Activated CD4-positive, alpha-beta T cell treated with anti-CD3 and anti-CD28 coated beads, Interleukin-2, amount 10 ng/mL, durations not matched to agents 7 days and 5 days (primary cell): ENCODE data around the gene AGBL4. TPM values are rescaled to one million over a fixed set of nuclear protein-coding genes. Genes with fewer than 3 reads are reported as not detected.

Experiments used
- CTCF ChIA-PET: fragments of 350-600 bp; sonication (Branson Sonifier 250); formaldehyde crosslinking; loops from one replicate; lab custom pipeline; 2021; ENCODE audit warnings: antibody characterized with exemption; lab: Charles Lee
- POLR2A ChIA-PET: fragments of 350-600 bp; sonication (Branson Sonifier 250); formaldehyde crosslinking; loops from one replicate; lab custom pipeline; 2021; ENCODE audit warnings: antibody characterized with exemption; lab: Charles Lee
- DNase-seq: peaks from one replicate; pipeline ENCODE4 v3.0.0-alpha.2; 2020
- H3K27ac Mint-ChIP-seq: one replicate; pipeline ENCODE4 v1.8.0; 2021; ENCODE audit warnings: mild to moderate bottlenecking, moderate library complexity, mixed read lengths
- H3K27me3 Mint-ChIP-seq: one replicate; pipeline ENCODE4 v1.8.0; 2021; ENCODE audit warnings: mixed read lengths
- H3K36me3 Mint-ChIP-seq: one replicate; pipeline ENCODE4 v1.8.0; 2021; ENCODE audit warnings: low read depth, mixed read lengths
- H3K4me1 Mint-ChIP-seq: one replicate; pipeline ENCODE4 v1.8.0; 2021; ENCODE audit warnings: mixed read lengths
- H3K4me3 Mint-ChIP-seq: one replicate; pipeline ENCODE4 v1.8.0; 2021; ENCODE audit warnings: mild to moderate bottlenecking, moderate library complexity, mixed read lengths
- H3K9me3 Mint-ChIP-seq: one replicate; pipeline ENCODE4 v1.8.0; 2021; ENCODE audit warnings: mixed read lengths
- total RNA-seq, 2 experiments: library from RNA; stranded (reverse); gene quantifications; one replicate each; pipeline ENCODE4 v1.2.3, GENCODE V29; 2021

AGBL4 gene
- total RNA-seq, 2 experiments from 2014 or later, result not detected

- POLR2A ChIA-PET, result no interaction called here
- no peaks in the 10 kb centered on the region for H3K4me1 Mint-ChIP-seq
- no peak overlapping the region for H3K27ac Mint-ChIP-seq
- H3K4me3 Mint-ChIP-seq, result no peak overlapping the region
- CTCF ChIA-PET, result no interaction called here
- H3K9me3 Mint-ChIP-seq, result peaks cover 2% of the 10 kb centered on the region
- H3K27me3 Mint-ChIP-seq, result no peaks in the 10 kb centered on the region
- H3K36me3 Mint-ChIP-seq, result no peaks in the 10 kb centered on the region
- DNase-seq, result no peak
These were observed 1027.4 kb downstream of the AGBL4 start for GRCh38 chr1:48996311-48996710.

DNA sequence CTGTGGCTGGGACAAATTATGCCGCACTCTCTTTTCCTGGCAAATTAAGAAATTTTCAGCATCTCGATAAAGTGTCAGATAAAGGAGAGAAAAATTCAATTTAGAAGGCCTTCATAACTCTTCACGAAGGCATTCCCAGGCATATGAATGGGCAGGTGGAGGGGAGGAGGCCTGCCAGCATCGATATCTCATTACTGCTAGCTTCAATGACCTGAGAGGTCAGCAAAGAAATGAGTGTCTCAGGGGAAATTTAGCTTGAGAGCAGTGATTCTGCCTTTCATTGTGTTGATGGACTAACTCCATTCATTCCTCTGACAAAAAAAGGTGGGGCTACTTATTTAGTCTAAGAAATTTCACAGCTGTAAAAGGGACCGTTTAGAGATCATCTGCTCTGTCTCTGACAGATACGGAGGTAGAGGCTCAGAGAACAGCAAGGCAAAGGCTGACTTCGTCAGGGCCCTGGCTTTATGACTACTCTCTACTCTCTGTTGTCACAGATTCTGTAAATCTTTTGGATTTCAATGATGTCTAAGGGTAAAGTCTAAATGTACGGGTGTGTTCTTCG is 1035.0 kb downstream of the AGBL4 start:
- Mint-ChIP-seq H3K27me3 (no peaks in the 10 kb centered on the region), H3K36me3 (no peaks in the 10 kb centered on the region), H3K27ac (no peak overlapping the region), H3K4me3 (no peak overlapping the region), H3K9me3 (peaks cover 2% of the 10 kb centered on the region), H3K4me1 (no peaks in the 10 kb centered on the region)
- no peak for DNase-seq
- CTCF ChIA-PET, result no interaction called here
- POLR2A ChIA-PET, result no interaction called here

GRCh38 chr1:48979940-48980339 is 1043.8 kb downstream of the AGBL4 start:
- Mint-ChIP-seq H3K4me3 (no peak overlapping the region), H3K4me1 (no peaks in the 10 kb centered on the region), H3K27ac (no peak overlapping the region), H3K27me3 (no peaks in the 10 kb centered on the region), H3K36me3 (no peaks in the 10 kb centered on the region), H3K9me3 (peaks cover 2% of the 10 kb centered on the region)
- ChIA-PET POLR2A (no interaction called here), CTCF (interaction anchor here (0.6 kb wide), 1 partner anchor 296 kb away, joined by 4 read pairs; no protein-coding TSS in a partner anchor)
- DNase-seq, result no peak

GRCh38 chr1:48978413-48978812 is 1045.3 kb downstream of the AGBL4 start:
- Mint-ChIP-seq H3K36me3 (no peaks in the 10 kb centered on the region), H3K9me3 (peaks cover 2% of the 10 kb centered on the region), H3K27ac (no peak overlapping the region), H3K4me1 (no peaks in the 10 kb centered on the region), H3K4me3 (no peak overlapping the region), H3K27me3 (no peaks in the 10 kb centered on the region)
- ChIA-PET POLR2A (no interaction called here), CTCF (no interaction called here)
- no peak for DNase-seq

DNA sequence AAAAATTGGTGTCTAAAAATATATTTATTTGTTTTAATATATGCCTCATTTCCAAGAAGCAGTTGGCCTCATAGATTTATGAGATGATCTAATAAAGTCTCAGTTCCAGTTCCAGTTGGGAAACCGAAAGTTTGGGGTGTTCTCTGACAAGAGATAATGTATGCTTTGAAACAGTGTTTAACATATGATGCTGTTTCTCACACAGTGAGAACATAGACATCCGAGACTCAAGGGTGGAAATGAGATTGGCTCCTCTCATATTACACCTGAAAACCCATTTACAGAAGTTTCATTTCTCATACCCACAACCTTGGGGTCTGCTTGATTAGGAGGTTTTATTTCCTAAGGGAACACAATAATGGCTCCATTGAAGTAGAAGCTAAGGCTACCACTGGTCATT is 1046.5 kb downstream of the AGBL4 start:
- H3K27ac Mint-ChIP-seq, result no peak overlapping the region
- peaks cover 2% of the 10 kb centered on the region for H3K9me3 Mint-ChIP-seq
- POLR2A ChIA-PET, result no interaction called here
- no peak for DNase-seq
- no peak overlapping the region for H3K4me3 Mint-ChIP-seq
- H3K4me1 Mint-ChIP-seq, result no peaks in the 10 kb centered on the region
- no peaks in the 10 kb centered on the region for H3K27me3 Mint-ChIP-seq
- H3K36me3 Mint-ChIP-seq, result no peaks in the 10 kb centered on the region
- CTCF ChIA-PET, result no interaction called here

GRCh38 chr1:48969971-48970370 is 1053.8 kb downstream of the AGBL4 start:
- ChIA-PET CTCF (no interaction called here), POLR2A (no interaction called here)
- Mint-ChIP-seq H3K27ac (no peak overlapping the region), H3K27me3 (peaks cover 5% of the 10 kb centered on the region), H3K4me3 (no peak overlapping the region), H3K4me1 (no peaks in the 10 kb centered on the region), H3K36me3 (no peaks in the 10 kb centered on the region), H3K9me3 (no peaks in the 10 kb centered on the region)
- DNase-seq, result no peak

- CTCF ChIA-PET, result no interaction called here
- Mint-ChIP-seq H3K27ac (no peak overlapping the region), H3K4me3 (no peak overlapping the region), H3K36me3 (no peaks in the 10 kb centered on the region), H3K4me1 (no peaks in the 10 kb centered on the region), H3K27me3 (peaks cover 5% of the 10 kb centered on the region), H3K9me3 (no peaks in the 10 kb centered on the region)
- POLR2A ChIA-PET, result no interaction called here
- no peak for DNase-seq
These were observed 1056.4 kb downstream of the AGBL4 start for GRCh38 chr1:48967318-48967717.

DNA sequence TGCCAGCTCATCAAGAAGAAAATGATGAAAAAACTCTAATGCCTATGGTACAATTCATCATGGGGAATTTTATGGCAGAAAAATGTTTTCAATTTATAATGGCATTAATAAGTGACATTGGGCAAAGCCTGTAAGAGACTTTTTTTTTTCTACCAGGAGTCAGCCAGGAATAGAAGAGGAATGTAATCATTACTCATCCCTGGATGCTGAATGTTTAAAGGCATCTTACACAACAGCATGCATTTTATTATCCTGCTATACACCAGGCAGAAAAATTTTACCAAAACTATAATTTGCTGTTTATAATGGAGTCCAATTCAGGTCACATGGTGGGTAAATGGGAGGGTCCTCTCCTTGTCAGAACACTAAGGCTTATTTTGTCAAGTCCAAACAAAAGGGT is 1057.2 kb downstream of the AGBL4 start:
- Mint-ChIP-seq H3K27ac (no peak overlapping the region), H3K27me3 (peaks cover 5% of the 10 kb centered on the region), H3K4me3 (no peak overlapping the region), H3K36me3 (no peaks in the 10 kb centered on the region), H3K9me3 (no peaks in the 10 kb centered on the region), H3K4me1 (no peaks in the 10 kb centered on the region)
- DNase-seq, result no peak
- ChIA-PET POLR2A (no interaction called here), CTCF (no interaction called here)

- Mint-ChIP-seq H3K9me3 (no peaks in the 10 kb centered on the region), H3K36me3 (no peaks in the 10 kb centered on the region), H3K27me3 (peaks cover 4% of the 10 kb centered on the region), H3K4me1 (no peaks in the 10 kb centered on the region), H3K27ac (no peak overlapping the region), H3K4me3 (no peak overlapping the region)
- CTCF ChIA-PET, result no interaction called here
- DNase-seq, result no peak
- POLR2A ChIA-PET, result no interaction called here
These were observed 1063.4 kb downstream of the AGBL4 start for GRCh38 chr1:48960320-48960719.

- no peak overlapping the region for H3K27ac Mint-ChIP-seq
- CTCF ChIA-PET, result no interaction called here
- H3K4me1 Mint-ChIP-seq, result no peaks in the 10 kb centered on the region
- H3K36me3 Mint-ChIP-seq, result no peaks in the 10 kb centered on the region
- no peak overlapping the region for H3K4me3 Mint-ChIP-seq
- peaks cover 2% of the 10 kb centered on the region for H3K27me3 Mint-ChIP-seq
- no peaks in the 10 kb centered on the region for H3K9me3 Mint-ChIP-seq
- POLR2A ChIA-PET, result no interaction called here
- no peak for DNase-seq
These were observed 1068.0 kb downstream of the AGBL4 start for GRCh38 chr1:48955774-48956173.

- CTCF ChIA-PET, result no interaction called here
These were observed 1070.1 kb downstream of the AGBL4 start for GRCh38 chr1:48953617-48954016.

GRCh38 chr1:48948562-48948961 is 1075.2 kb downstream of the AGBL4 start:
- ChIA-PET POLR2A (no interaction called here), CTCF (no interaction called here)
- Mint-ChIP-seq H3K9me3 (no peaks in the 10 kb centered on the region), H3K36me3 (no peaks in the 10 kb centered on the region), H3K27ac (no peak overlapping the region), H3K4me1 (no peaks in the 10 kb centered on the region), H3K27me3 (no peaks in the 10 kb centered on the region), H3K4me3 (no peak overlapping the region)
- DNase-seq, result no peak

More at GRCh38 chr1:48953617-48954016, 1070.1 kb downstream of the AGBL4 start:
- H3K9me3 Mint-ChIP-seq, result no peaks in the 10 kb centered on the region
- no peak overlapping the region for H3K27ac Mint-ChIP-seq
- H3K36me3 Mint-ChIP-seq, result no peaks in the 10 kb centered on the region
- peaks cover 2% of the 10 kb centered on the region for H3K27me3 Mint-ChIP-seq
- no peaks in the 10 kb centered on the region for H3K4me1 Mint-ChIP-seq
- no peak for DNase-seq
- POLR2A ChIA-PET, result no interaction called here
- H3K4me3 Mint-ChIP-seq, result no peak overlapping the region

- Mint-ChIP-seq H3K4me3 (no peak overlapping the region), H3K4me1 (no peaks in the 10 kb centered on the region), H3K36me3 (no peaks in the 10 kb centered on the region), H3K27me3 (no peaks in the 10 kb centered on the region), H3K9me3 (no peaks in the 10 kb centered on the region), H3K27ac (no peak overlapping the region)
- POLR2A ChIA-PET, result no interaction called here
- no peak for DNase-seq
- CTCF ChIA-PET, result interaction anchor here (0.6 kb wide), 1 partner anchor 67 kb away, joined by 3 read pairs; no protein-coding TSS in a partner anchor
These were observed 1075.8 kb downstream of the AGBL4 start for GRCh38 chr1:48947761-48948537.
